NCI-H2107 (cell line): ENCODE measurements around the gene TRAK1.
"Not testable (repeated sequence)": the region's sequence is repeated elsewhere in the genome, so short reads cannot be mapped to it uniquely, and the experiment has no call there.

Experiments
- DNase-seq: peaks from one replicate; lab custom pipeline; 2025; lab: John Stamatoyannopoulos, UW

TRAK1 gene

GRCh38 chr3:42098171-42098570 lies 7.0 kb downstream of the TRAK1 start:
- no peak for DNase-seq

GRCh38 chr3:42099020-42099765 lies 8.0 kb downstream of the TRAK1 start:
- DNase-seq = no peak

GRCh38 chr3:42101048-42101447 lies 9.9 kb downstream of the TRAK1 start:
- DNase-seq = no peak

- no peak for DNase-seq
These were observed 10.3 kb downstream of the TRAK1 start for GRCh38 chr3:42101481-42101880.

GRCh38 chr3:42102571-42102970 lies 11.4 kb downstream of the TRAK1 start:
- no peak for DNase-seq

- not testable (repeated sequence) for DNase-seq
These were observed 12.9 kb downstream of the TRAK1 start for GRCh38 chr3:42103921-42104665.

GRCh38 chr3:42105994-42106393 lies 14.8 kb downstream of the TRAK1 start:
- DNase-seq = not testable (repeated sequence)

- no peak for DNase-seq
These were observed 15.5 kb downstream of the TRAK1 start for GRCh38 chr3:42106646-42107045.

GRCh38 chr3:42110631-42111030 lies 19.5 kb downstream of the TRAK1 start:
- DNase-seq = no peak

- DNase-seq = no peak
These were observed 23.1 kb downstream of the TRAK1 start for GRCh38 chr3:42114130-42114725.

GRCh38 chr3:42115215-42115614 lies 24.1 kb downstream of the TRAK1 start:
- DNase-seq = no peak

- no peak for DNase-seq
These were observed 24.8 kb downstream of the TRAK1 start for GRCh38 chr3:42115946-42116345.

GRCh38 chr3:42116466-42116865 lies 25.3 kb downstream of the TRAK1 start:
- DNase-seq = no peak

- DNase-seq = no peak
These were observed 26.2 kb downstream of the TRAK1 start for GRCh38 chr3:42117175-42118008.

- no peak for DNase-seq
These were observed 27.7 kb downstream of the TRAK1 start for GRCh38 chr3:42118762-42119361.

GRCh38 chr3:42119561-42120355 lies 28.6 kb downstream of the TRAK1 start:
- no peak for DNase-seq

- no peak for DNase-seq
These were observed 29.7 kb downstream of the TRAK1 start for GRCh38 chr3:42120866-42121265.

- no peak for DNase-seq
These were observed 31.3 kb downstream of the TRAK1 start for GRCh38 chr3:42122261-42123011.

- no peak for DNase-seq
These were observed 31.9 kb downstream of the TRAK1 start for GRCh38 chr3:42123012-42123581.
